ENCODE measurements around the gene KLK10. TPM values are rescaled to one million over a fixed set of nuclear protein-coding genes. Genes with fewer than 3 reads are reported as not detected.

Gene KLK10
- total and polyA plus RNA-seq, 10 of the 15 experiments (the other 5 are each of a cell fraction or from before 2014, with no cell fraction given) = not detected

- TF ChIP-seq SPI1 (IDR thresholded peaks at IDR 0.05; ENCODE audit: borderline replicate concordance, insufficient read depth, low read depth, low read length) = no peak
These were observed 39.8 kb downstream of the KLK10 start (continued) for GRCh38 chr19:50979758-50980157.

GRCh38 chr19:50978772-50979390, 40.6 kb downstream of the KLK10 start:
- BruUV-seq (replicated peaks) = no TSS peak
- ChIA-PET RAD21 (ENCODE audit: unreplicated experiment) (no interaction called here), SMC1A (ENCODE audit: uncharacterized antibody, unreplicated experiment) (no interaction called here), CTCF (no interaction called here), POLR2A (no interaction called here)
- no peak overlapping the region for H3K4me2 ChIP-seq (ENCODE audit: control insufficient read depth, insufficient read depth)
- no peaks in the 10 kb centered on the region for H4K20me1 ChIP-seq (ENCODE audit: control insufficient read depth, insufficient read depth)
- ATAC-seq = no peak
- intact Hi-C loops (cut with micrococcal nuclease; ENCODE audit: unreplicated experiment) = no loop called here
- in situ Hi-C loops (cut with MboI) = no loop called here
- H3K27me3 ChIP-seq (replicated peaks in 1 of 2; ENCODE audit: control insufficient read depth in 2 of 2, insufficient read depth in 2 of 2, low read length in 1 of 2) = no peaks in the 10 kb centered on the region; a peak in 1 of 4 replicates
- 23% methylated on average over 5 of the region's 5 CpGs for WGBS (ENCODE audit: insufficient coverage, insufficient replicate concordance, low lambda C conversion rate, missing lambda C conversion rate)
- H3K27ac ChIP-seq (ENCODE audit: control insufficient read depth, insufficient read depth) = no peak overlapping the region
- TF ChIP-seq E2F4 (IDR thresholded peaks at IDR 0.05; ENCODE audit: low read depth, low read length) (no peak), NFYA (IDR thresholded peaks at IDR 0.05; ENCODE audit: borderline replicate concordance, low read depth, low read length) (no peak), ZBED1 (IDR thresholded peaks at IDR 0.05; ENCODE audit: borderline replicate concordance) (no peak), RFX5 (IDR thresholded peaks at IDR 0.05; ENCODE audit: low read depth, low read length) (no peak), USF2 (IDR thresholded peaks at IDR 0.05; ENCODE audit: borderline replicate concordance, low read depth, low read length) (no peak), SPI1 (IDR thresholded peaks at IDR 0.05; ENCODE audit: borderline replicate concordance, insufficient read depth, low read depth, low read length) (no peak), FOXK2 (IDR thresholded peaks at IDR 0.05) (no peak)
- H3K9me3 ChIP-seq (replicated peaks; ENCODE audit: control insufficient read depth, insufficient read depth, low read length) = no peaks in the 10 kb centered on the region
- FAIRE-seq = no peak
- no peak overlapping the region for H3K9ac ChIP-seq (ENCODE audit: control insufficient read depth, insufficient read depth, low read length)
- no peak overlapping the region for H3K4me3 ChIP-seq
- no peak for DNase-seq (ENCODE audit: low read depth, low spot score)
- no peaks in the 10 kb centered on the region for H3K36me3 ChIP-seq (ENCODE audit: control insufficient read depth in 2 of 2, insufficient read depth in 2 of 2, low read length in 1 of 2)
- H3K4me1 ChIP-seq (ENCODE audit: control insufficient read depth, insufficient read depth, low read length) = no peaks in the 10 kb centered on the region
- H3K79me2 ChIP-seq (ENCODE audit: control insufficient read depth, insufficient read depth, low read length) = no peaks in the 10 kb centered on the region
- H2AFZ ChIP-seq (ENCODE audit: control insufficient read depth, low read depth, low read length) = no peak overlapping the region

All from GM12878 (cell line).